ENCODE measurements around the gene CNTRL.

GRCh38 chr9:121138973-121139372 is 64.2 kb downstream of the CNTRL start:
- TF ChIP-seq CTCF (conservative IDR thresholded peaks at IDR 0.05 in 1 of 2, IDR thresholded peaks at IDR 0.05 in 1 of 2; ENCODE audit: low read depth in 1 of 2, low read length in 2 of 2) (no peak), EZH2 (IDR thresholded peaks at IDR 0.05; ENCODE audit: low read length, missing control alignments) (no peak)
